ENCODE data around the gene MCTP2. TPM values are rescaled to one million over a fixed set of nuclear protein-coding genes. Genes with fewer than 3 reads are reported as not detected.
A peak's percentile ranks its signal among the peaks of the same experiment; 100 is the strongest.

The MCTP2 gene
- total RNA-seq, 1 experiment from 2014 or later, result 7.4 TPM

DNA sequence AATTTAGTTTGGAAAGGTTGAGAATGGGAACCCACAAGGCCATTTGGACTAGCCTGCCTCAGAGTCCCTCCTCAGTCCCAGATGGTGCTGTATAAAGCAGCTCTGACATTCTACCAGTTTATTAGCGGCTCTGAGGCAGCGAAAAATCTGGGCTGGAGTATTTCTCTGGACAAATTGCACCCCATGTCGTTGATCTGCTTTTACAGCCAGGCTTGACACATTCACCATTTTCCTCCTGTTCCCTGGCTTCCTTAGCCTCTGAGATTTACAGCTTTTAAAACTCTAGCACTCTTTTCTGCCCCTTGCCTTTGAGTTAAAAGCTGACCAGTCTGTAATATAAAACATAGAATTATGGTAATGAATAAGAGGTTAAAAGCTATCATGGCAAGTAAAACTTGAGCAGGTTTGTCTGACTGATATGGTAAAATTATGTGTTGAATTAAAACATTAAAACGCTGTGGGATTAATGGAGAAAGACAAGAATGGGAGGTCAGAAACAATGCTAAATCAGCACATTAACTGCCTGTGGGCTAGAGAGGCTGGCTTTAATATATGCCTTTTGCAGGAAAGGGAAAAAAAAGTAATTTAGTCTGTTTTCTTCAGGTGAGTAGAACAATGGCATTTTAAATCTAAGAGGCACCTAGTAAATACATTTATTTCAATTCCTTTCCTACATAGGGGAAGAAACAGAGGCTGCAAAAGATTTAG is 131.2 kb downstream of the MCTP2 start (continued):
- TF ChIP-seq, protein P1, sequence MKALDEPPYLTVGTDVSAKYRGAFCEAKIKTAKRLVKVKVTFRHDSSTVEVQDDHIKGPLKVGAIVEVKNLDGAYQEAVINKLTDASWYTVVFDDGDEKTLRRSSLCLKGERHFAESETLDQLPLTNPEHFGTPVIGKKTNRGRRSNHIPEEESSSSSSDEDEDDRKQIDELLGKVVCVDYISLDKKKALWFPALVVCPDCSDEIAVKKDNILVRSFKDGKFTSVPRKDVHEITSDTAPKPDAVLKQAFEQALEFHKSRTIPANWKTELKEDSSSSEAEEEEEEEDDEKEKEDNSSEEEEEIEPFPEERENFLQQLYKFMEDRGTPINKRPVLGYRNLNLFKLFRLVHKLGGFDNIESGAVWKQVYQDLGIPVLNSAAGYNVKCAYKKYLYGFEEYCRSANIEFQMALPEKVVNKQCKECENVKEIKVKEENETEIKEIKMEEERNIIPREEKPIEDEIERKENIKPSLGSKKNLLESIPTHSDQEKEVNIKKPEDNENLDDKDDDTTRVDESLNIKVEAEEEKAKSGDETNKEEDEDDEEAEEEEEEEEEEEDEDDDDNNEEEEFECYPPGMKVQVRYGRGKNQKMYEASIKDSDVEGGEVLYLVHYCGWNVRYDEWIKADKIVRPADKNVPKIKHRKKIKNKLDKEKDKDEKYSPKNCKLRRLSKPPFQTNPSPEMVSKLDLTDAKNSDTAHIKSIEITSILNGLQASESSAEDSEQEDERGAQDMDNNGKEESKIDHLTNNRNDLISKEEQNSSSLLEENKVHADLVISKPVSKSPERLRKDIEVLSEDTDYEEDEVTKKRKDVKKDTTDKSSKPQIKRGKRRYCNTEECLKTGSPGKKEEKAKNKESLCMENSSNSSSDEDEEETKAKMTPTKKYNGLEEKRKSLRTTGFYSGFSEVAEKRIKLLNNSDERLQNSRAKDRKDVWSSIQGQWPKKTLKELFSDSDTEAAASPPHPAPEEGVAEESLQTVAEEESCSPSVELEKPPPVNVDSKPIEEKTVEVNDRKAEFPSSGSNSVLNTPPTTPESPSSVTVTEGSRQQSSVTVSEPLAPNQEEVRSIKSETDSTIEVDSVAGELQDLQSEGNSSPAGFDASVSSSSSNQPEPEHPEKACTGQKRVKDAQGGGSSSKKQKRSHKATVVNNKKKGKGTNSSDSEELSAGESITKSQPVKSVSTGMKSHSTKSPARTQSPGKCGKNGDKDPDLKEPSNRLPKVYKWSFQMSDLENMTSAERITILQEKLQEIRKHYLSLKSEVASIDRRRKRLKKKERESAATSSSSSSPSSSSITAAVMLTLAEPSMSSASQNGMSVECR (CRISPR knock-in tag; IDR thresholded peaks at IDR 0.05; ENCODE audit: borderline replicate concordance), result no peak
- TF ChIP-seq KAT7 (CRISPR knock-in tag; IDR thresholded peaks at IDR 0.05; ENCODE audit: borderline replicate concordance) (no peak), ZNF423 (CRISPR knock-in tag; IDR thresholded peaks at IDR 0.05) (no peak), SP1 (CRISPR knock-in tag; conservative IDR thresholded peaks at IDR 0.05) (no peak)

DNA sequence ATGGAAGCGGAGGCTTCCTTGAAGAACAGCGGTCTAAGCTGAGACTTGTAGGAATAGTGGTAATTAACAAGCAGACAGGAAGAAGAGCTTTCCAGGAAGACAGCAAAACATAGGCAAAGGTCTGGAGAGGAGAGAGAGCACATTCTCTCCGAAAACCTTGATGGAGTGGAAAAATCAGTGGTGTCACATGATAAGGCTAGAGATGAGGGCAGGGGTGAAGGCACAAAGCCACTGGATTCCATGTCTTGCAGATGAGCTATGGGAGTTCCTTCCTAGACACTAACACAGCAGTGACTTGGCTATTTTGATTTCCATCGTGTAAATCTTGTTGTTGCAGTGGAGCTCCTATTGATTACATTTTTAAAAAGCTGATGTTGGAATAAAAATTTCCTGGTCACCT is 132.0 kb downstream of the MCTP2 start:
- ATAC-seq (no peak), DNase-seq (ENCODE audit: low spot score) (no peak)
- Mint-ChIP-seq H3K27me3 (ENCODE audit: low read depth) (no peaks in the 10 kb centered on the region), H3K4me3 (no peak overlapping the region), H3K27ac (0 out of 2 replicates have a peak overlapping the region, but pooled peaks have one; percentile 38), H3K36me3 (no peaks in the 10 kb centered on the region), H3K4me1 (peaks cover 13% of the 10 kb centered on the region), H3K9me3 (no peaks in the 10 kb centered on the region)
- ChIA-PET CTCF (no interaction called here), POLR2A (no interaction called here)
- no peak for TF ChIP-seq ATF1 (CRISPR knock-in tag; IDR thresholded peaks at IDR 0.05)
- no peak for TF ChIP-seq TEAD4 (CRISPR knock-in tag; IDR thresholded peaks at IDR 0.05)
- TF ChIP-seq, protein P2, sequence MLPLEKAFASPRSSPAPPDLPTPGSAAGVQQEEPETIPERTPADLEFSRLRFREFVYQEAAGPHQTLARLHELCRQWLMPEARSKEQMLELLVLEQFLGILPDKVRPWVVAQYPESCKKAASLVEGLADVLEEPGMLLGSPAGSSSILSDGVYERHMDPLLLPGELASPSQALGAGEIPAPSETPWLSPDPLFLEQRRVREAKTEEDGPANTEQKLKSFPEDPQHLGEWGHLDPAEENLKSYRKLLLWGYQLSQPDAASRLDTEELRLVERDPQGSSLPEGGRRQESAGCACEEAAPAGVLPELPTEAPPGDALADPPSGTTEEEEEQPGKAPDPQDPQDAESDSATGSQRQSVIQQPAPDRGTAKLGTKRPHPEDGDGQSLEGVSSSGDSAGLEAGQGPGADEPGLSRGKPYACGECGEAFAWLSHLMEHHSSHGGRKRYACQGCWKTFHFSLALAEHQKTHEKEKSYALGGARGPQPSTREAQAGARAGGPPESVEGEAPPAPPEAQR (CRISPR knock-in tag; IDR thresholded peaks at IDR 0.05), result no peak
- TF ChIP-seq, protein P3, sequence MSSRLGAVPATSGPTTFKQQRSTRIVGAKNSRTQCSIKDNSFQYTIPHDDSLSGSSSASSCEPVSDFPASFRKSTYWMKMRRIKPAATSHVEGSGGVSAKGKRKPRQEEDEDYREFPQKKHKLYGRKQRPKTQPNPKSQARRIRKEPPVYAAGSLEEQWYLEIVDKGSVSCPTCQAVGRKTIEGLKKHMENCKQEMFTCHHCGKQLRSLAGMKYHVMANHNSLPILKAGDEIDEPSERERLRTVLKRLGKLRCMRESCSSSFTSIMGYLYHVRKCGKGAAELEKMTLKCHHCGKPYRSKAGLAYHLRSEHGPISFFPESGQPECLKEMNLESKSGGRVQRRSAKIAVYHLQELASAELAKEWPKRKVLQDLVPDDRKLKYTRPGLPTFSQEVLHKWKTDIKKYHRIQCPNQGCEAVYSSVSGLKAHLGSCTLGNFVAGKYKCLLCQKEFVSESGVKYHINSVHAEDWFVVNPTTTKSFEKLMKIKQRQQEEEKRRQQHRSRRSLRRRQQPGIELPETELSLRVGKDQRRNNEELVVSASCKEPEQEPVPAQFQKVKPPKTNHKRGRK (CRISPR knock-in tag; IDR thresholded peaks at IDR 0.05; ENCODE audit: borderline replicate concordance), result no peak
- TF ChIP-seq, protein P4, sequence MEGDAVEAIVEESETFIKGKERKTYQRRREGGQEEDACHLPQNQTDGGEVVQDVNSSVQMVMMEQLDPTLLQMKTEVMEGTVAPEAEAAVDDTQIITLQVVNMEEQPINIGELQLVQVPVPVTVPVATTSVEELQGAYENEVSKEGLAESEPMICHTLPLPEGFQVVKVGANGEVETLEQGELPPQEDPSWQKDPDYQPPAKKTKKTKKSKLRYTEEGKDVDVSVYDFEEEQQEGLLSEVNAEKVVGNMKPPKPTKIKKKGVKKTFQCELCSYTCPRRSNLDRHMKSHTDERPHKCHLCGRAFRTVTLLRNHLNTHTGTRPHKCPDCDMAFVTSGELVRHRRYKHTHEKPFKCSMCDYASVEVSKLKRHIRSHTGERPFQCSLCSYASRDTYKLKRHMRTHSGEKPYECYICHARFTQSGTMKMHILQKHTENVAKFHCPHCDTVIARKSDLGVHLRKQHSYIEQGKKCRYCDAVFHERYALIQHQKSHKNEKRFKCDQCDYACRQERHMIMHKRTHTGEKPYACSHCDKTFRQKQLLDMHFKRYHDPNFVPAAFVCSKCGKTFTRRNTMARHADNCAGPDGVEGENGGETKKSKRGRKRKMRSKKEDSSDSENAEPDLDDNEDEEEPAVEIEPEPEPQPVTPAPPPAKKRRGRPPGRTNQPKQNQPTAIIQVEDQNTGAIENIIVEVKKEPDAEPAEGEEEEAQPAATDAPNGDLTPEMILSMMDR (IDR thresholded peaks at IDR 0.05), result no peak
- TF ChIP-seq NFATC4 (CRISPR knock-in tag; IDR thresholded peaks at IDR 0.05), result no peak
- TF ChIP-seq, protein P5, sequence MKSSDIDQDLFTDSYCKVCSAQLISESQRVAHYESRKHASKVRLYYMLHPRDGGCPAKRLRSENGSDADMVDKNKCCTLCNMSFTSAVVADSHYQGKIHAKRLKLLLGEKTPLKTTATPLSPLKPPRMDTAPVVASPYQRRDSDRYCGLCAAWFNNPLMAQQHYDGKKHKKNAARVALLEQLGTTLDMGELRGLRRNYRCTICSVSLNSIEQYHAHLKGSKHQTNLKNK (CRISPR knock-in tag; IDR thresholded peaks at IDR 0.05), result no peak
- TF ChIP-seq, protein P6, sequence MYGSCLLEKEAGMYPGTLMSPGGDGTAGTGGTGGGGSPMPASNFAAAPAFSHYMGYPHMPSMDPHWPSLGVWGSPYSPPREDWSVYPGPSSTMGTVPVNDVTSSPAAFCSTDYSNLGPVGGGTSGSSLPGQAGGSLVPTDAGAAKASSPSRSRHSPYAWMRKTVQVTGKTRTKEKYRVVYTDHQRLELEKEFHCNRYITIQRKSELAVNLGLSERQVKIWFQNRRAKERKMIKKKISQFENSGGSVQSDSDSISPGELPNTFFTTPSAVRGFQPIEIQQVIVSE (CRISPR knock-in tag; IDR thresholded peaks at IDR 0.05; ENCODE audit: borderline replicate concordance), result no peak
- TF ChIP-seq, protein P7, sequence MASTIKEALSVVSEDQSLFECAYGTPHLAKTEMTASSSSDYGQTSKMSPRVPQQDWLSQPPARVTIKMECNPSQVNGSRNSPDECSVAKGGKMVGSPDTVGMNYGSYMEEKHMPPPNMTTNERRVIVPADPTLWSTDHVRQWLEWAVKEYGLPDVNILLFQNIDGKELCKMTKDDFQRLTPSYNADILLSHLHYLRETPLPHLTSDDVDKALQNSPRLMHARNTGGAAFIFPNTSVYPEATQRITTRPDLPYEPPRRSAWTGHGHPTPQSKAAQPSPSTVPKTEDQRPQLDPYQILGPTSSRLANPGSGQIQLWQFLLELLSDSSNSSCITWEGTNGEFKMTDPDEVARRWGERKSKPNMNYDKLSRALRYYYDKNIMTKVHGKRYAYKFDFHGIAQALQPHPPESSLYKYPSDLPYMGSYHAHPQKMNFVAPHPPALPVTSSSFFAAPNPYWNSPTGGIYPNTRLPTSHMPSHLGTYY (CRISPR knock-in tag; IDR thresholded peaks at IDR 0.05), result no peak
- no peak for TF ChIP-seq PRRX2 (CRISPR knock-in tag; IDR thresholded peaks at IDR 0.05)
- TF ChIP-seq, protein P8, sequence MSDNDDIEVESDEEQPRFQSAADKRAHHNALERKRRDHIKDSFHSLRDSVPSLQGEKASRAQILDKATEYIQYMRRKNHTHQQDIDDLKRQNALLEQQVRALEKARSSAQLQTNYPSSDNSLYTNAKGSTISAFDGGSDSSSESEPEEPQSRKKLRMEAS (CRISPR knock-in tag; IDR thresholded peaks at IDR 0.05), result no peak
- no peak for TF ChIP-seq ZNF232 (CRISPR knock-in tag; IDR thresholded peaks at IDR 0.05)
- TF ChIP-seq RORB (CRISPR knock-in tag; IDR thresholded peaks at IDR 0.05), result no peak
- TF ChIP-seq NR1H2 (CRISPR knock-in tag; IDR thresholded peaks at IDR 0.05), result no peak
- no peak for TF ChIP-seq ZNF219 (CRISPR knock-in tag; IDR thresholded peaks at IDR 0.05; ENCODE audit: borderline replicate concordance)

Data from WTC11 (cell line).